Measurements from ENCODE around the gene CYP2E1.
"Not testable (repeated sequence)": the region's sequence is repeated elsewhere in the genome, so short reads cannot be mapped to it uniquely, and the experiment has no call there.

CYP2E1 gene

DNA sequence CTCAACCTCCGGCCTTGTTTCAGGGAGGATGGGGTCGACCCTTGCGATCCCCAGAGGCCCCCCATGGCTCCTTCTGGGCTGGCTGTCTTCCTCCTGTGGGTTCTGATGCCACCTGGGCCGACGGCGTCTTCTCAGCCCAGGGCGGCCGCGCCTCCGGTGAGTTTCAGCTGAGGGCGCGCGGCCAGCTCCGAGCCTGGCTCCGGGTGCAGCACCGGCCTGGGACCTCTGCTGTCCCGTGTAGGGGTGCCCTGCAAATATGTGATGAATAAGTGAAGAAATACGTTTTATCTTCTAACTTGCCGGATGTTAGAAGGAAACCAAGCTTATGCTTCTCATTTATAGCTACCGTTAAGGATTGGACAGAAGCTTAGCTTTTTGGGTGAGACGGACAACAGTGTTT is 42.6 kb downstream of the CYP2E1 start:
- not testable (repeated sequence) for DNase-seq (ENCODE audit: low spot score)

DNA sequence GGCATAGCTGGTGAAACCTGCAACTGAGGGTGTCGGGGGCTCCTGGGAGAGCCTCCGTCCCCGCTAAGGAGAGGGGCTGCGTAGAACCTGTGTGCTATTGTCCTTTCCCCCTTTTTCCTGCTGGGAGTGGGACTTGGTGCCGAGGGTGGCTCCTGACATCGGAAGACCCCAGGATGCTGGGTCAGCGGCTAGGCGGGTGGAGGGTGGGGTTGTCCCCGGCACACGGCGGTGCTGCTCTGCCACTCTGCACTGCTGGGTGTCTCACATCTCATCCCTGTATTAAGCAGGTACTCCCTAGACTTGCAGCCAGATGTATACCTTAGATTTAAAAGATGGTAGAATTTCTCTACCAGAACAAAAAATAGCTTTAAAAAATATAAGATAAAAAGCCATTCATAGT is 44.9 kb downstream of the CYP2E1 start:
- DNase-seq (ENCODE audit: low spot score), result not testable (repeated sequence)

DNA sequence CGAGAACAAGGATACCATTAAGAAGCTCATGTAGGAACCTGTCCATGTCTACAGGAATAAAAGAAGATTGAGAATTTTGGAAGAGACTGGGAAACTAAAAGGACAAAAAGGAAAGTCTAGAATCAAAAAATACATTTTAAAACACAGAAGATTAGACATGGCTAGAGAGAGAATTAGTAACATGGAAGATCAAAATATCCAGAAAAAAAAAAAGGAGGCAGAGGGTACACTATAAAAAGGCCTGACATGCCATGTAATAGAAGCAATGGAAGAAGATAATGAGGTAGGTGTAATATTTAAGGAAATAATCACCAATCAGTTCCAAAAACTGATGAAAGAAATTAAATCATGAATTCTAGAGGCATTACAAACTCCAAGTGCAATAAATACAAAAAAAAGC is 46.3 kb downstream of the CYP2E1 start:
- DNase-seq (ENCODE audit: low spot score), result not testable (repeated sequence)

DNA sequence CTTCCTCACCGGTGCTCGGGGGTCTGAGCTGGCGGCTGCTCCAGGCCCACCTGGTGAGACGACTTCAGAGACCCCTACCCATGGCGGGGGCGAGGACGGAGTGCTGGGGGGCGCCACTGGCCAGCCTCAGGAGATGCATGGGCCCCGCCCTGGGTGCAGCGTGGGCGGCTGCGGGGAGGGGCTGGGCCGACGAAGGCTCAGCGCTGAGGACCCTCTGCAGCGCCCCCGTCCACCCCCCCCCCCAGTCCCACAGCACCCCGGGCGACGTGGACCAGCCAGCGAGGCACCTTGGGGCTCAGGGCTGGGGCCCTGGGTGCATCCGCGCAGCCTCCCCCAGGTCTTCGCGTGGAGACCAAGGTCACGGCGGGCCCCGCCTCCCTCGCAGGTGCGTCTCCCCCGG is 49.9 kb downstream of the CYP2E1 start:
- not testable (repeated sequence) for DNase-seq (ENCODE audit: low spot score)

All from SK-N-DZ (cell line).